Thyroid gland (tissue), 4 donors: ENCODE results near the gene PLA2G2E. TPM values are rescaled to one million over a fixed set of nuclear protein-coding genes. Genes with fewer than 3 reads are reported as not detected.

ENCODE experiments used
- DNase-seq, 2 donors: peaks; one replicate each; pipeline ENCODE4 v3.0.0-alpha.2; 2019
- H3K27ac ChIP-seq, 3 donors: fragments of 200-600 bp; sonication (generic); 1 replicate in 2 of 3; 2 replicates in 1 of 3; pipeline ENCODE4 v1.5.1; 2016 to 2019; ENCODE audit warnings: mild to moderate bottlenecking in 1 of 3, moderate library complexity in 1 of 3
- H3K27me3 ChIP-seq: fragments of 200-600 bp; sonication (generic); one replicate; pipeline ENCODE4 v1.5.1; 2019
- H3K36me3 ChIP-seq, 2 donors: fragments of 200-600 bp; sonication (generic); one replicate each; pipeline ENCODE4 v1.5.1; 2016 to 2019
- H3K4me1 ChIP-seq, 2 donors: fragments of 200-600 bp; sonication (generic); one replicate each; pipeline ENCODE4 v1.5.1; 2017 to 2019
- H3K4me3 ChIP-seq, 3 donors: fragments of 200-600 bp; sonication (generic); replicated peaks in 1 of 3; 1 replicate in 2 of 3; 2 replicates in 1 of 3; pipeline ENCODE4 v1.5.1; 2016; ENCODE audit warnings: mild to moderate bottlenecking in 1 of 3
- H3K9me3 ChIP-seq: fragments of 200-600 bp; sonication (generic); one replicate; pipeline ENCODE4 v1.5.1; 2017
- POLR2A ChIP-seq, 2 donors: fragments of 450-650 bp; IDR thresholded peaks; one replicate each; pipeline ENCODE4 v1.6.1; 2017; ENCODE audit warnings: antibody characterized with exemption in 2 of 2, mild to moderate bottlenecking in 2 of 2, moderate library complexity in 1 of 2
- WGBS, 2 donors: methylation state at CpG; one replicate each; pipeline ENCODE4 v1.1.5; 2017; 5-methylcytosine and 5-hydroxymethylcytosine counted together
- intact Hi-C: fragments of 100-400 bp; cut with DNase I; formaldehyde crosslinking; loops from one replicate; pipeline ENCODE4 v1.15.1; 2023
- total RNA-seq, 4 donors: library from RNA; depleted of rRNA; stranded (reverse); fragments of >200 nt; gene quantifications; one replicate each; pipeline ENCODE4 v1.2.3, GENCODE V29; 2016
- TF ChIP-seq, protein P1 (sequence below), 6 experiments: fragments of 200-600 bp in 3 of 6; fragments of 450-650 bp in 3 of 6; sonication (generic) in 3 of 6; IDR thresholded peaks; one replicate each; pipeline ENCODE4 v1.5.1; 2016 to 2019; ENCODE audit warnings: antibody characterized with exemption in 6 of 6, mild to moderate bottlenecking in 2 of 6, inconsistent platforms in 1 of 6, moderate library complexity in 1 of 6

The PLA2G2E gene, protein sequence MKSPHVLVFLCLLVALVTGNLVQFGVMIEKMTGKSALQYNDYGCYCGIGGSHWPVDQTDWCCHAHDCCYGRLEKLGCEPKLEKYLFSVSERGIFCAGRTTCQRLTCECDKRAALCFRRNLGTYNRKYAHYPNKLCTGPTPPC
- total RNA-seq, result not detected

DNA sequence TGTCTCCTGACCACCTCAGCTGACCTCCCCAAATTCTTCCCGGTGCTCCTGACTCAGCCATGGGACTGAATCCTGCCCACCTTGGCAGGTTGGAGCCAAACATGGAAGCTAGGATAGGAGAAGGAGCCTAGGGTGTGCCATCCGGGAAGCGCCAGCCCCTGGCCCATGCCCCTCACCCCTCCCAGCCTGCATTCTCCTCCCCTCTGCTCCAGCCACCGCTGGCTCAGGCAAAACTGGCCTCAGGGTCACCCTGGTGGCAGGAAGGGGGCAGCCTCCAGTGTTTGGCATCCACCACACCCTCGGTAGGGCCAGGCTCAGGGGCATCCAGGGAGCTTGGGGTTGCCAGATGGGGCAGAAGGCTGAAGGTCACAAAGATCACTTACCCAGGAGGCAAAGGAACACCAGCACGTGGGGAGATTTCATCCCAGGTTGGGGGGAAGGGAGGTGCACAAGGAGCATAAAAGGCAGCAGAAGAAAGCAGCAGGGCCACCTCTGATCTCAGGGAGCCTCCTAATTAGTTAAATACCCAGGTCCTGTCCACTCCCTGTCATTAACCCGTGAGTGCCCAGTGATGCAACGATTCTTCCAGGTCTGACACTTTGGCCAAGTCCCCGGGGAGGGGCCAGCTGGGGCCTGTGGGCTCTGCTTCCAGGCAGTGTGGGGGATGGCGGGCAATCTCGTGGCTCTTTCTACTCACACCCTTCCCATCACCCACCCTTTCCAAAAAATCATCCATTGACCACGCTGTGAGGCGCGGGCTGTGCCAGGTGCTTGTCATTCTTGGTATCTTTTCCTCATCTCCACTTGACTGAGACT, at the start of gene PLA2G2E:
TSS of gene PLA2G2E (minus strand) at position 481 of the 816 bp plus-strand sequence. CDS start at position 423, 58 bp downstream.
- Histone ChIP-seq H3K9me3 (no peaks in the 10 kb centered on the region), H3K4me3 (no peak within 1 kb of the TSS), H3K27me3 (no peaks in the 10 kb centered on the region), H3K36me3 (no peaks in the 10 kb centered on the region), H3K4me1 (no peaks in the 10 kb centered on the region), H3K27ac (no peak within 1 kb of the TSS)
- intact Hi-C loops, result loop anchor here (10.0 kb wide), 1 partner anchor 571 kb away; no protein-coding TSS in a partner anchor
- no peak for DNase-seq
- TF ChIP-seq, protein P1, sequence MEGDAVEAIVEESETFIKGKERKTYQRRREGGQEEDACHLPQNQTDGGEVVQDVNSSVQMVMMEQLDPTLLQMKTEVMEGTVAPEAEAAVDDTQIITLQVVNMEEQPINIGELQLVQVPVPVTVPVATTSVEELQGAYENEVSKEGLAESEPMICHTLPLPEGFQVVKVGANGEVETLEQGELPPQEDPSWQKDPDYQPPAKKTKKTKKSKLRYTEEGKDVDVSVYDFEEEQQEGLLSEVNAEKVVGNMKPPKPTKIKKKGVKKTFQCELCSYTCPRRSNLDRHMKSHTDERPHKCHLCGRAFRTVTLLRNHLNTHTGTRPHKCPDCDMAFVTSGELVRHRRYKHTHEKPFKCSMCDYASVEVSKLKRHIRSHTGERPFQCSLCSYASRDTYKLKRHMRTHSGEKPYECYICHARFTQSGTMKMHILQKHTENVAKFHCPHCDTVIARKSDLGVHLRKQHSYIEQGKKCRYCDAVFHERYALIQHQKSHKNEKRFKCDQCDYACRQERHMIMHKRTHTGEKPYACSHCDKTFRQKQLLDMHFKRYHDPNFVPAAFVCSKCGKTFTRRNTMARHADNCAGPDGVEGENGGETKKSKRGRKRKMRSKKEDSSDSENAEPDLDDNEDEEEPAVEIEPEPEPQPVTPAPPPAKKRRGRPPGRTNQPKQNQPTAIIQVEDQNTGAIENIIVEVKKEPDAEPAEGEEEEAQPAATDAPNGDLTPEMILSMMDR (IDR thresholded peaks at IDR 0.05), result no peak
- 63 to 65% methylated on average over 11 to 14 of the region's 14 CpGs for WGBS, 2 donors

DNA sequence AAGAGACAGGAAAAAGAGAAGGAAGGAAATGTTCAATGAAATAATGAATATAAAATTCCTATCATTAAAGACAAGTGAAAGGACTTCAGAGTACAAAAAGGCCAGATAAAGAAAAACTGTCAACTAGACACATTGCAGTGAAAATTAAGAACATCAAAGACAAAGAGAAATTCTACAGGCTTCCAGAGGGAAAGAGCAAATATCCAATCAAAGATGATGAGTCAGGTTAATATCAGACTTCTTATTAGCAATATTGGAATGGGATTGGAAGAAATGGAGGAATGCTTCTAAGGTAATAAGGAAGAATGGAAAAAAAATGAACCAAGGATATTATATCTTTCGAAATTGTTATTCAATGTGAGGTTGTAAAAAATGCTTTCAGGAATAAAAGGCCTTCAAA, 48.2 kb upstream of the PLA2G2E start:
- Histone ChIP-seq H3K4me1 (no peaks in the 10 kb centered on the region), H3K36me3 (no peaks in the 10 kb centered on the region), H3K27me3 (no peaks in the 10 kb centered on the region), H3K27ac (no peak overlapping the region), H3K9me3 (no peaks in the 10 kb centered on the region), H3K4me3 (no peak overlapping the region)
- WGBS, 2 donors, result 83 to 87% methylated on average over 1 of the region's 1 CpG
- no peak for DNase-seq
- TF ChIP-seq, protein P1 (IDR thresholded peaks at IDR 0.05), result no peak
- TF ChIP-seq POLR2A (IDR thresholded peaks at IDR 0.05), result no peak
- intact Hi-C loops, result no loop called here

DNA sequence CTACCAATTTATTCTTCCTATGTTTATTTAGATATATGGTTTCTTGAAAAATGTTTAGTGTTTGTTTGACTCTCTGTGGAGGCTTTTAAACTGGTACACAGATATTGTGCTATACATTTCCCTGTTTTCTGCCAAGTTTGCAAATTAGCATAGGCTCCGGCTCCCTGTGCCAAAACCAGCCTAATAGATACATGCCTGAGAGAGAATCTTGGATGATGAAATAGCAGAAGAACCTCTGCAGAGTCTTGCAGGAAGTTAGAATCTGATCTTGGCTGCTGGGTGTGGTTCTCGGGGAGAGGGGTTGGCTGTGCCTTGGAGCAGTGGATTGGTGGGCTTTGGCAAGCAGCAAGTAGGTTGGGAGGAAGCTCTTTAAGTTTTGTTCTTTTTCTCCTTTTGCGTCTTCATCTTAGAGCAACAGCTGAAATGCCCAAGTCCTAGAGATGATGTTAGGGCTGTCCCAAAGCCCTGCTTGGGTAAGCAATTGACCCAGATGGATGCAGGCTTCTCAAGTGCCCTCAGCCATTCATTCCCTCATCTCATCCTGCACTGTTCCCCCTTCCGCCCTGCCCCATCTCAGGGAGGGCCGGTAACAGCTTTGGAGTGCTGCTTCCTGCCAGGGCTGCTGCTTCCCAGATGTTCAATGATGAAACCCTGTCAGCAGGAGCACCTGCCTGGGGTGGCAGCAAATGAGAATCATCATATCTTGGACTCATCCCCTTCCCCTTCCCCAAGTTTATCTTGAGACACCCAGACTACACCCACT, 46.7 kb upstream of the PLA2G2E start:
- H3K27me3 ChIP-seq, result no peaks in the 10 kb centered on the region
- H3K9me3 ChIP-seq, result no peaks in the 10 kb centered on the region
- no peaks in the 10 kb centered on the region for H3K36me3 ChIP-seq
- TF ChIP-seq POLR2A (IDR thresholded peaks at IDR 0.05), result no peak
- TF ChIP-seq, protein P1 (IDR thresholded peaks at IDR 0.05), result no peak
- WGBS, 2 donors, result 59 to 64% methylated on average over 5 of the region's 5 CpGs
- DNase-seq, result no peak
- no peaks in the 10 kb centered on the region for H3K4me1 ChIP-seq
- H3K4me3 ChIP-seq, result no peak overlapping the region
- no peak overlapping the region for H3K27ac ChIP-seq
- intact Hi-C loops, result no loop called here

DNA sequence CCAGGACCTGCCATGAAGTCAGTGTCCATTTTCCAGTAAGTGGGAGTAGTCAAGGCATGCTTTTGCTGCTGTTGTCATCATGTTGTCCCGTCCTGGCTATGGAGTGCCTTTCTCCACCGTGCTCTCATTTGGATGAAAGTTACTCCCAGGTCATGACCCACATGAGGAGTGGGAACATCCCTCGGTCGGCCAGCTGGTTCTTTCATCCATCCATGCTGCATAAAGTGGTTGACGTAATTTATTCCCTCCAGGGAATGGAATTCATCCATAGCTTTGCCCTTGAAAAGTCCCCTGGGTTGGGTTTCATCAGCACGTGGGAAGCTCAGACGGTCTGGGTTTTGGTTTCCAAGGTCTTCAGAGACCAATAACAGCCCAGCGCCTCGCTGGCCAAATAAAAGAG, 44.4 kb upstream of the PLA2G2E start:
- no peak for DNase-seq
- H3K4me3 ChIP-seq, result no peak overlapping the region
- H3K9me3 ChIP-seq, result no peaks in the 10 kb centered on the region
- H3K4me1 ChIP-seq, result no peaks in the 10 kb centered on the region
- H3K27me3 ChIP-seq, result no peaks in the 10 kb centered on the region
- WGBS, 2 donors, result 68 to 74% methylated on average over 8 to 9 of the region's 9 CpGs
- intact Hi-C loops, result no loop called here
- H3K36me3 ChIP-seq, result no peaks in the 10 kb centered on the region
- TF ChIP-seq, protein P1 (IDR thresholded peaks at IDR 0.05), result no peak
- TF ChIP-seq POLR2A (IDR thresholded peaks at IDR 0.05), result no peak
- no peak overlapping the region for H3K27ac ChIP-seq
